Endothelial cell of umbilical vein (primary cell): ENCODE results near the gene FCGBP. TPM values are rescaled to one million over a fixed set of nuclear protein-coding genes. Genes with fewer than 3 reads are reported as not detected.
"Not testable (repeated sequence)": the region's sequence is repeated elsewhere in the genome, so short reads cannot be mapped to it uniquely, and the experiment has no call there.

Experiments used
- BruUV-seq: library from RNA; stranded (reverse); fragments of 400-500 nt; replicated peaks from 2 replicates; lab custom pipeline; 2021; lab: Mats Ljungman, UMichigan
- CTCF ChIA-PET: fragments of 300-600, 350-600 bp; sonication (Branson Sonifier 250); formaldehyde crosslinking; loops from one replicate; lab custom pipeline; 2021; ENCODE audit warnings: antibody characterized with exemption, inconsistent platforms; lab: Charles Lee
- POLR2A ChIA-PET: fragments of 300-600, 350-600 bp; sonication (Branson Sonifier 250); formaldehyde crosslinking; loops from one replicate; lab custom pipeline; 2021; ENCODE audit warnings: antibody characterized with exemption, inconsistent platforms; lab: Charles Lee
- DNase-seq: peaks from one replicate; pipeline ENCODE4 v3.0.0-alpha.2; 2011; ENCODE audit warnings: low read depth, low spot score
- FAIRE-seq: peaks from 2 replicates; lab custom pipeline; 2011; peaks lifted over from hg19 to GRCh38; lab: Jason Lieb, UNC
- H2AFZ ChIP-seq: 2 replicates; pipeline ENCODE4 v1.6.0; 2012; ENCODE audit warnings: low read depth, low read length, control low read depth, inconsistent platforms
- H3K27ac ChIP-seq: 2 replicates; pipeline ENCODE4 v1.5.1; 2011; ENCODE audit warnings: low read depth, mild to moderate bottlenecking, control low read depth, low read length, moderate library complexity; ENCODE audit not compliant: insufficient read depth
- H3K27me3 ChIP-seq, 2 experiments: 2 replicates each; pipeline versions ENCODE4 v1.6.0 to v1.6.1; 2011; ENCODE audit warnings: low read length in 2 of 2, mixed read lengths in 1 of 2; ENCODE audit not compliant: control insufficient read depth in 2 of 2, insufficient read depth in 2 of 2
- H3K36me3 ChIP-seq, 2 experiments: 2 replicates in 1 of 2; 3 replicates in 1 of 2; pipeline ENCODE4 v1.5.1; 2011; ENCODE audit warnings: low read length in 2 of 2, mild to moderate bottlenecking in 1 of 2, moderate library complexity in 1 of 2; ENCODE audit not compliant: control insufficient read depth in 2 of 2, insufficient read depth in 2 of 2; ENCODE audit errors: extremely low read depth in 1 of 2
- H3K4me1 ChIP-seq: 3 replicates; pipeline ENCODE4 v1.5.1; 2011; ENCODE audit warnings: mild to moderate bottlenecking, low read length; ENCODE audit not compliant: control insufficient read depth, insufficient read depth; ENCODE audit errors: extremely low read depth
- H3K4me2 ChIP-seq: 2 replicates; pipeline ENCODE4 v1.6.1; 2011; ENCODE audit warnings: low read length, control low read depth, mixed read lengths; ENCODE audit not compliant: insufficient read depth
- H3K4me3 ChIP-seq, 3 experiments: fragments of 200-600 bp in 1 of 3; sonication (generic), shearing (Covaris generic) in 1 of 3; replicated peaks in 1 of 3; 2 replicates each; pipeline ENCODE4 v1.5.1; 2011 to 2016; ENCODE audit warnings: control low read depth in 3 of 3, low read length in 3 of 3, mild to moderate bottlenecking in 2 of 3, inconsistent platforms in 1 of 3, low read depth in 1 of 3, moderate library complexity in 1 of 3; ENCODE audit not compliant: insufficient read depth in 1 of 3
- H3K79me2 ChIP-seq: 2 replicates; pipeline ENCODE4 v1.6.0; 2012; ENCODE audit warnings: low read length, inconsistent platforms; ENCODE audit not compliant: control insufficient read depth, insufficient read depth
- H3K9ac ChIP-seq: replicated peaks from 2 replicates; pipeline ENCODE3; 2011; ENCODE audit warnings: low read length, control low read depth; ENCODE audit not compliant: insufficient read depth; ENCODE audit errors: extremely low read depth
- H3K9me1 ChIP-seq: replicated peaks from 3 replicates; pipeline ENCODE4 v1.6.0; 2011; ENCODE audit warnings: mild to moderate bottlenecking, low read length; ENCODE audit not compliant: control insufficient read depth, insufficient read depth; ENCODE audit errors: extremely low read depth
- H3K9me3 ChIP-seq: replicated peaks from 2 replicates; pipeline ENCODE4 v1.5.1; 2012; ENCODE audit warnings: low read length, inconsistent platforms; ENCODE audit not compliant: control insufficient read depth, insufficient read depth
- H4K20me1 ChIP-seq: replicated peaks from 2 replicates; pipeline ENCODE3; 2011; ENCODE audit warnings: mild to moderate bottlenecking, low read length; ENCODE audit not compliant: control insufficient read depth, insufficient read depth; ENCODE audit errors: extremely low read depth
- EZH2 ChIP-seq: IDR thresholded peaks from 2 replicates; pipeline ENCODE4 v1.6.1; 2012; ENCODE audit warnings: borderline replicate concordance, low read depth, mild to moderate bottlenecking, moderate library complexity, low read length, inconsistent platforms; ENCODE audit not compliant: severe bottlenecking
- FOS ChIP-seq: IDR thresholded peaks from 2 replicates; pipeline ENCODE4 v1.6.1; 2011; ENCODE audit warnings: mild to moderate bottlenecking, low read length, moderate library complexity, borderline replicate concordance; ENCODE audit not compliant: insufficient read depth
- GATA2 ChIP-seq: IDR thresholded peaks from 2 replicates; pipeline ENCODE4 v1.7.0; 2011; ENCODE audit warnings: low read depth, mild to moderate bottlenecking, moderate library complexity, mixed read lengths, low read length; ENCODE audit not compliant: insufficient read length, insufficient read depth
- JUN ChIP-seq: IDR thresholded peaks from 2 replicates; pipeline ENCODE4 v1.6.1; 2011; ENCODE audit warnings: borderline replicate concordance, low read depth; ENCODE audit not compliant: insufficient read length, insufficient read depth
- MAX ChIP-seq: IDR thresholded peaks from 2 replicates; pipeline ENCODE4 v1.6.1; 2011; ENCODE audit not compliant: insufficient read depth, insufficient read length
- MYC ChIP-seq: IDR thresholded peaks from one replicate; pipeline ENCODE4 v1.6.1; 2011; ENCODE audit warnings: mild to moderate bottlenecking, low read depth, low read length
- POLR2A ChIP-seq: IDR thresholded peaks from 2 replicates; pipeline ENCODE4 v1.6.1; 2012; ENCODE audit warnings: low read depth, mild to moderate bottlenecking, control low read depth, low read length
- POLR2AphosphoS5 ChIP-seq: IDR thresholded peaks from 2 replicates; pipeline ENCODE4 v1.6.1; 2012; ENCODE audit warnings: low read depth, mild to moderate bottlenecking, control low read depth, low read length, moderate library complexity; ENCODE audit not compliant: insufficient read depth
- dilution Hi-C: fragments of 300-500 bp; cut with MboI; formaldehyde crosslinking; loops from one replicate; pipeline ENCODE4 v1.15.0; 2019; ENCODE audit warnings: low sequenced_read_pairs; ENCODE audit not compliant: extremely low pct_ligation_motif_present
- intact Hi-C: fragments of 100-400 bp; cut with micrococcal nuclease; formaldehyde crosslinking; loops from one replicate; pipeline ENCODE4 v1.10.0; 2022
- polyA plus RNA-seq, 4 experiments: library from polyadenylated mRNA; depleted of rRNA in 3 of 4; stranded (reverse) in 3 of 4; unstranded in 1 of 4; fragments of >200 nt; gene quantifications; 2 replicates each; pipeline versions ENCODE4 v1.2.1 to v1.2.3, GENCODE V29; 2011 to 2012; ENCODE audit warnings: missing spikeins in 1 of 4
- total RNA-seq: library from RNA; stranded (reverse); gene quantifications from 2 replicates; pipeline ENCODE4 v1.2.3, GENCODE V29; 2021
- TF ChIP-seq, protein P1 (sequence below), 2 donors: IDR thresholded peaks; 1 replicate in 1 of 2; 2 replicates in 1 of 2; pipeline ENCODE4 v1.5.1; 2011; ENCODE audit warnings: low read length in 2 of 2, mild to moderate bottlenecking in 2 of 2, moderate library complexity in 2 of 2, control low read depth in 1 of 2, inconsistent platforms in 1 of 2, low read depth in 1 of 2; ENCODE audit not compliant: insufficient read depth in 1 of 2; ENCODE audit errors: extremely low read depth in 1 of 2

FCGBP gene
- total and polyA plus RNA-seq, 2 donors (not counting 3 experiments of a cell fraction or from before 2014, with no cell fraction given) = 0.01 TPM; not detected in 1

GRCh38 chr19:39906283-39906682, 28.2 kb downstream of the FCGBP start:
- H3K4me2 ChIP-seq = no peak overlapping the region
- DNase-seq = no peak
- H3K9me1 ChIP-seq = no peaks in the 10 kb centered on the region
- dilution Hi-C loops = no loop called here
- POLR2A ChIA-PET = no interaction called here
- CTCF ChIA-PET = interaction anchor here (2.1 kb wide), 1 partner anchor 64 kb away, joined by 6 read pairs; the partner anchor contains the start of gene PSMC4
- no peak overlapping the region for H3K9ac ChIP-seq
- H3K9me3 ChIP-seq = no peaks in the 10 kb centered on the region
- no peak for FAIRE-seq
- no peak overlapping the region for H3K4me3 ChIP-seq
- H4K20me1 ChIP-seq = no peaks in the 10 kb centered on the region
- H3K79me2 ChIP-seq = no peaks in the 10 kb centered on the region
- TF ChIP-seq GATA2 (no peak), MAX (no peak), JUN (no peak), MYC (no peak), POLR2A (no peak), POLR2AphosphoS5 (no peak), FOS (no peak), EZH2 (no peak)
- TF ChIP-seq, protein P1, sequence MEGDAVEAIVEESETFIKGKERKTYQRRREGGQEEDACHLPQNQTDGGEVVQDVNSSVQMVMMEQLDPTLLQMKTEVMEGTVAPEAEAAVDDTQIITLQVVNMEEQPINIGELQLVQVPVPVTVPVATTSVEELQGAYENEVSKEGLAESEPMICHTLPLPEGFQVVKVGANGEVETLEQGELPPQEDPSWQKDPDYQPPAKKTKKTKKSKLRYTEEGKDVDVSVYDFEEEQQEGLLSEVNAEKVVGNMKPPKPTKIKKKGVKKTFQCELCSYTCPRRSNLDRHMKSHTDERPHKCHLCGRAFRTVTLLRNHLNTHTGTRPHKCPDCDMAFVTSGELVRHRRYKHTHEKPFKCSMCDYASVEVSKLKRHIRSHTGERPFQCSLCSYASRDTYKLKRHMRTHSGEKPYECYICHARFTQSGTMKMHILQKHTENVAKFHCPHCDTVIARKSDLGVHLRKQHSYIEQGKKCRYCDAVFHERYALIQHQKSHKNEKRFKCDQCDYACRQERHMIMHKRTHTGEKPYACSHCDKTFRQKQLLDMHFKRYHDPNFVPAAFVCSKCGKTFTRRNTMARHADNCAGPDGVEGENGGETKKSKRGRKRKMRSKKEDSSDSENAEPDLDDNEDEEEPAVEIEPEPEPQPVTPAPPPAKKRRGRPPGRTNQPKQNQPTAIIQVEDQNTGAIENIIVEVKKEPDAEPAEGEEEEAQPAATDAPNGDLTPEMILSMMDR (IDR thresholded peaks at IDR 0.05; ENCODE audit: extremely low read depth in 1 of 2, insufficient read depth in 1 of 2, low read depth in 1 of 2, low read length in 2 of 2) = no peak
- no peaks in the 10 kb centered on the region for H3K4me1 ChIP-seq
- H3K27me3 ChIP-seq = no peaks in the 10 kb centered on the region
- intact Hi-C loops = no loop called here
- no TSS peak for BruUV-seq
- no peak overlapping the region for H3K27ac ChIP-seq
- H3K36me3 ChIP-seq = no peaks in the 10 kb centered on the region
- no peak overlapping the region for H2AFZ ChIP-seq

GRCh38 chr19:39903486-39904091, 30.8 kb downstream of the FCGBP start:
- dilution Hi-C loops, H3K9me1 ChIP-seq, H3K9ac ChIP-seq, H4K20me1 ChIP-seq, H3K36me3 ChIP-seq, intact Hi-C loops, H3K9me3 ChIP-seq, BruUV-seq, H2AFZ ChIP-seq, H3K79me2 ChIP-seq, DNase-seq, H3K4me1 ChIP-seq, H3K4me3 ChIP-seq, CTCF ChIA-PET, POLR2A ChIA-PET, H3K4me2 ChIP-seq, H3K27me3 ChIP-seq, H3K27ac ChIP-seq: not testable (repeated sequence)
- peak; percentile 28 for FAIRE-seq

DNA sequence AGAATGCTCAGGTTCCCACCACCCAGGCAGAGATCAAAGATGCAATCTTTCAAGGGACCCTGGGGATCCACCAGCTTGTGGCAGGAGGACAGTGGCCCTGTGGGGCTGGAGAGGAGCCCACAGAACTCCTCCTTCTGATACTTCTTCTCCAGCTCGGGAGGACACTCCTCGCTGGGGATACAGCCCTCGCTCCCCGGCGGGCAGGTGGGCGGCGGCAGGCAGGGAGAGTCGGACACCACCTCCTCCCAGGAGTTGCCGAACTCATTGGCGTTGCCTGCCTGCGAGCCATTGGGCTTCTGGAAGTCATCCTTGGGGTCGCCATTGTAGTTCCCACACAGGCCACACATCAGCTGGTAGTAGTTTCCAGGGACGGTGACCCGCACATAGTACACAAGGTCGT, 32.1 kb downstream of the FCGBP start:
- H3K4me2 ChIP-seq, H3K27me3 ChIP-seq, H3K4me1 ChIP-seq, H3K79me2 ChIP-seq, H3K9me3 ChIP-seq, DNase-seq, FAIRE-seq, BruUV-seq, H3K9me1 ChIP-seq, intact Hi-C loops, H3K27ac ChIP-seq, POLR2A ChIA-PET, CTCF ChIA-PET, dilution Hi-C loops, H3K36me3 ChIP-seq, H2AFZ ChIP-seq, H3K9ac ChIP-seq, H3K4me3 ChIP-seq, H4K20me1 ChIP-seq: not testable (repeated sequence)
